Pancreas (tissue), 10 donors: ENCODE data around the gene STX4. TPM values are rescaled to one million over a fixed set of nuclear protein-coding genes. Genes with fewer than 3 reads are reported as not detected.

Source experiments
- ATAC-seq, 4 donors: fragments of 200-7000 bp; cut with Tn5 transposase; one replicate each; pipeline versions ENCODE4 v1.8.0 to v1.9.1; 2020; ENCODE audit warnings: mild to moderate bottlenecking in 4 of 4, moderate library complexity in 4 of 4
- DNase-seq, 6 donors: peaks; one replicate each; pipeline ENCODE4 v3.0.0-alpha.2; 2020
- FAIRE-seq: peaks from 2 replicates; lab custom pipeline; 2012; peaks lifted over from hg19 to GRCh38; lab: Jason Lieb, UNC
- H3K27ac ChIP-seq, 4 donors: fragments of 200-600 bp; sonication (generic); 1 replicate in 3 of 4; 2 replicates in 1 of 4; pipeline versions ENCODE4 v1.5.0 to v1.8.0; 2020
- H3K27me3 ChIP-seq, 4 donors: fragments of 200-600 bp; one replicate each; pipeline ENCODE4 v1.8.0; 2021
- H3K36me3 ChIP-seq, 3 donors: fragments of 200-600 bp; sonication (generic) in 1 of 3; one replicate each; pipeline versions ENCODE4 v1.5.0 to v1.8.0; 2020 to 2021
- H3K4me1 ChIP-seq, 3 donors: fragments of 200-600 bp; one replicate each; pipeline ENCODE4 v1.8.0; 2021
- H3K4me3 ChIP-seq, 4 donors: fragments of 200-600 bp; sonication (generic) in 2 of 4; one replicate each; pipeline versions ENCODE4 v1.5.0 to v1.8.0; 2020 to 2021
- H3K9me3 ChIP-seq, 4 donors: fragments of 200-600 bp; one replicate each; pipeline ENCODE4 v1.8.0; 2021
- WGBS, 2 donors: extraction: QIAGEN DNeasy Blood & Tissue Kit; methylation state at CpG; one replicate each; pipeline ENCODE4 v1.1.7; 2013; 5-methylcytosine and 5-hydroxymethylcytosine counted together
- intact Hi-C, 3 donors: fragments of 100-400 bp; cut with DNase I; formaldehyde crosslinking; loops; one replicate each; pipeline versions ENCODE4 v1.11.1 to v1.14.2; 2022
- polyA plus RNA-seq, 2 donors: library from polyadenylated mRNA; stranded (reverse); fragments of 200-250 nt; gene quantifications; one replicate each; pipeline ENCODE4 v1.2.3, GENCODE V29; 2013
- total RNA-seq, 6 donors: library from RNA; stranded (reverse); fragmentation: NEBNext Ultra II Directional in 4 of 6; extraction: Animal tissue kit (Norgen Biotek cat#: 25700) in 4 of 6; gene quantifications; one replicate each; pipeline versions ENCODE4 v1.2.1 to v1.2.4, GENCODE V29; 2021 to 2023
- TF ChIP-seq, protein P1 (sequence below), 4 donors: fragments of 200-600 bp; sonication (generic) in 3 of 4; IDR thresholded peaks; one replicate each; pipeline versions ENCODE4 v1.5.0 to v1.8.0; 2021; ENCODE audit warnings: antibody characterized with exemption in 4 of 4
- donor health status: healthy with polysubstance abuse.
- donor health status: DM: no; HTN: no; CAD: no; lungs with moderate emphysema.
- donor health status: DM: no; HTN: no; CAD: no.
- donor health status: control.
- donor health status: control.
- donor health status: Bipolar disorder and iron deficiency.
- donor health status: DM: yes; HTN: yes; CAD: no.
- donor health status: DM: no; HTN: no; CAD: no.
- donor health status: DM: no; HTN: no; CAD: no.
- donor health status: DM: yes; HTN: yes; CAD: no.

STX4 gene
- total and polyA plus RNA-seq, 8 donors, result 22.2 to 94.4 (median 29.4) TPM

- H3K27me3 ChIP-seq, result no peaks in the 10 kb centered on the region
- H3K4me1 ChIP-seq, result peaks cover 3 to 4% (median 3%) of the 10 kb centered on the region in 3 donors
- no peaks in the 10 kb centered on the region for H3K9me3 ChIP-seq
- FAIRE-seq, result no peak
- ATAC-seq, result peak; percentile 7 to 43 (median 20)
- intact Hi-C loops, result no loop called here
- DNase-seq, result peak in 1 of 6 donors; percentile 46
- H3K36me3 ChIP-seq, result no peaks in the 10 kb centered on the region
- TF ChIP-seq, protein P1, sequence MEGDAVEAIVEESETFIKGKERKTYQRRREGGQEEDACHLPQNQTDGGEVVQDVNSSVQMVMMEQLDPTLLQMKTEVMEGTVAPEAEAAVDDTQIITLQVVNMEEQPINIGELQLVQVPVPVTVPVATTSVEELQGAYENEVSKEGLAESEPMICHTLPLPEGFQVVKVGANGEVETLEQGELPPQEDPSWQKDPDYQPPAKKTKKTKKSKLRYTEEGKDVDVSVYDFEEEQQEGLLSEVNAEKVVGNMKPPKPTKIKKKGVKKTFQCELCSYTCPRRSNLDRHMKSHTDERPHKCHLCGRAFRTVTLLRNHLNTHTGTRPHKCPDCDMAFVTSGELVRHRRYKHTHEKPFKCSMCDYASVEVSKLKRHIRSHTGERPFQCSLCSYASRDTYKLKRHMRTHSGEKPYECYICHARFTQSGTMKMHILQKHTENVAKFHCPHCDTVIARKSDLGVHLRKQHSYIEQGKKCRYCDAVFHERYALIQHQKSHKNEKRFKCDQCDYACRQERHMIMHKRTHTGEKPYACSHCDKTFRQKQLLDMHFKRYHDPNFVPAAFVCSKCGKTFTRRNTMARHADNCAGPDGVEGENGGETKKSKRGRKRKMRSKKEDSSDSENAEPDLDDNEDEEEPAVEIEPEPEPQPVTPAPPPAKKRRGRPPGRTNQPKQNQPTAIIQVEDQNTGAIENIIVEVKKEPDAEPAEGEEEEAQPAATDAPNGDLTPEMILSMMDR (IDR thresholded peaks at IDR 0.05), result no peak
- peak overlapping the region; percentile 12 to 53 (median 31) for H3K4me3 ChIP-seq
- peak overlapping the region in 2 of 4 donors; percentile 60 to 63 for H3K27ac ChIP-seq
- WGBS, 2 donors, result 18 to 19% methylated on average over 23 of the region's 23 CpGs
These were observed 36.9 kb upstream of the STX4 start for GRCh38 chr16:30996324-30996984.

DNA sequence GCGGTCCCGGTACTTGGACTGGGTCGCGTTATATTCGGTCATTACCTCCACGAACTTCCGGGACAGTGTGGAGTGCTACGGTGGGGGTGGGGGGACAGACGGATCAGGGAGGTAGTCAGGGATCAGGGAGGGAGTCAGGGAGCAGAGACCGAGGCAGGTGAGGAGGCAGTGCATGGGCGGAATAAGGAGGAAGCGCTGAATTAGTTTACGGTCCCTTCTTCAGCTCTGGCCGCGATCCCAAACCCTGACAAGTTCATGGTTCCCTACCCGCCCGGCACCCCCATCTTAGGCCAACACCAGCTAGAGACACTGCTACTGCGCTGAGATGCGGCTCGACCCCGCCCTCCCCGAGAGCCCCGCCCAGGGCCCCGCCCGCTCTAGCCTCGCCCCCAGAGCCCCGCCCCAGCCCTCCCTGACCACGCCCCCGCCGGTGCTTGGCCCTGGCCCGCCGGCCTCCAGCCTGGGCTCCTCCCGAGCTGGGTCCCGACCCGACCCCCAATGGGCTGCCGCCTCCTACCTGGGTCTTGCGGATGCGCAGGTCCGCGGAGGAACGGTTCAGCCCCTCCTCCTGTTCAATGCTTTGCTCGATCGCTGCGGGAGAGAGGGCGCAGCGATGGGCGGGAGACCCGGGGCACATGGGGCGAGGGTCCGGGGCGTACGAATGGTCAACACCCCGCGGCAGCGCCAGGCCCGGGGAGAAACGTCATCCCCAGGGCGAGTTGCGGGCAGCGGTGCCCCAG, 36.2 kb upstream of the STX4 start:
- no peaks in the 10 kb centered on the region for H3K27me3 ChIP-seq
- H3K27ac ChIP-seq, result peak overlapping the region in 2 of 4 donors; percentile 60 to 63
- no peaks in the 10 kb centered on the region for H3K9me3 ChIP-seq
- ATAC-seq (peak; percentile 91 to 96 (median 96)), FAIRE-seq (no peak), DNase-seq (peak; percentile 75 to 95 (median 86))
- WGBS, 2 donors, result 2 to 4% methylated on average over 53 to 60 of the region's 60 CpGs
- H3K4me1 ChIP-seq, result peaks cover 3 to 4% (median 3%) of the 10 kb centered on the region in 3 donors
- H3K4me3 ChIP-seq, result peak overlapping the region; percentile 19 to 53 (median 36)
- TF ChIP-seq, protein P1 (IDR thresholded peaks at IDR 0.05), result no peak
- H3K36me3 ChIP-seq, result no peaks in the 10 kb centered on the region
- intact Hi-C loops, result no loop called here

DNA sequence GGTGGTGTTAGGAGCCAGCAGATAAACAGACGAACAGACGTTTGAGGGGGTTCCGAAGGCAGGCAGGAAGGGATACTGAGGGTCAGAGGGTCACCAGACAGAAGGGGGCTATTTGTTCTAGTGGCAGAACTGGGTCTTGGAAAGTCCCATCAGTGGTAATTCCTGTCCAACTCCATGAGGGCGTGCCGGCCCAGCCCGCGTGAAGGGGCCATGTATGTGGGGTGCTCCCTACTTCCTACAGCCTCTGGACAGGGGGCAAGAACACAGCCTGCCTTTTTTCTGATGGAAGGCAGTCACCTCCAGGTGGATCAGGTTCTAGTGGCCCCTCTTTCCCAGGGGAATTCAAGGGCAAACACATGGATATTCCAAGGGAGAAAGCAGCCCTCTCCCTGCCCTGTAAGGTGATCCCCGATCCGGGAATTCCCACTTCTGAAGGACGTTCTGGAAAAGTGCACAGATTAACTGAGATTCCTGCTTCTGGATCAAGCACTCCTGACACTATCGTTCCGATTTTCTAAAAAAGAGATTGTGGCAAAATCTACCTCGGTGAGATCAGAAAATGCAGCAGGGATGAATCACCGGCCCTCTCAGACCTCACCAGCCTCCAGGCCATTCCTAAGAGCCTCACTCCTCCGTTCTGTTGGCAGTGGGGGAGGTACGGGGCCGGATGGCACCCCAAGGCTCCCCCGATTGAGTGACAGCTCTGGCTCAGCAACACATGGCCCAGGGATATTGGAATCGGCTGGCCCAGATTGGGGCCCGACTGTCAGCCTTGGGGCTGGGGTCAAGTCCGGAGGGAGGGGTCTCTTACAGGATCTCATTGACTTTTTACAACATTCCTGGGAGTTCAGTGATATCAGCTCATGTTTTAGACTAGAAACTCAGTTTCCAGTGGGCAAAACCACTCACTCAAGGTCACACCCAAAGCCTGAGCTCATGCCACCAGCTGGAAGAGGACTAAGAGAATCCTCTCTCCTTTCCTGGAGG, 35.3 kb upstream of the STX4 start:
- DNase-seq, result no peak
- Histone ChIP-seq H3K4me1 (peaks cover 3 to 4% (median 3%) of the 10 kb centered on the region in 3 donors), H3K4me3 (peak overlapping the region; percentile 19 to 53 (median 36)), H3K27ac (peak overlapping the region in 3 of 4 donors; percentile 11 to 63 (median 17)), H3K9me3 (no peaks in the 10 kb centered on the region), H3K27me3 (no peaks in the 10 kb centered on the region), H3K36me3 (no peaks in the 10 kb centered on the region)
- no peak for FAIRE-seq
- ATAC-seq, result peak in 3 of 4 donors; percentile 3 to 28 (median 12)
- TF ChIP-seq, protein P1 (IDR thresholded peaks at IDR 0.05), result no peak
- intact Hi-C loops, result no loop called here
- 66 to 72% methylated on average over 21 of the region's 21 CpGs for WGBS, 2 donors

- H3K4me1 ChIP-seq, result peaks cover 3 to 4% (median 3%) of the 10 kb centered on the region in 3 donors
- no peak for DNase-seq
- intact Hi-C loops, result no loop called here
- no peak for ATAC-seq
- H3K27me3 ChIP-seq, result no peaks in the 10 kb centered on the region
- peak overlapping the region in 1 of 4 donors; percentile 63 for H3K27ac ChIP-seq
- no peaks in the 10 kb centered on the region for H3K9me3 ChIP-seq
- WGBS, 2 donors, result 67 to 73% methylated on average over 6 of the region's 6 CpGs
- H3K36me3 ChIP-seq, result no peaks in the 10 kb centered on the region
- TF ChIP-seq, protein P1 (IDR thresholded peaks at IDR 0.05), result no peak
- no peak overlapping the region for H3K4me3 ChIP-seq
- no peak for FAIRE-seq
These were observed 34.3 kb upstream of the STX4 start for GRCh38 chr16:30998852-30999761.
